Common myeloid progenitor, CD34-positive (primary cell): Measurements from ENCODE around the gene CYP27B1.

Experiments
- CTCF ChIA-PET: fragments of 350-600 bp; sonication (Branson Sonifier 250); formaldehyde crosslinking; loops from one replicate; lab custom pipeline; 2021; ENCODE audit warnings: antibody characterized with exemption; lab: Charles Lee
- POLR2A ChIA-PET: fragments of 350-600 bp; sonication (Branson Sonifier 250); formaldehyde crosslinking; loops from one replicate; lab custom pipeline; 2021; ENCODE audit warnings: antibody characterized with exemption; lab: Charles Lee
- DNase-seq, 3 donors: peaks; one replicate each; pipeline versions ENCODE4 v3.0.0 to v3.0.0-alpha.2; 2013
- H3K27ac ChIP-seq, 2 experiments: 1 replicate in 1 of 2; 2 replicates in 1 of 2; pipeline ENCODE4 v1.7.0; 2013; ENCODE audit warnings: inconsistent platforms in 2 of 2, low read length in 2 of 2, mild to moderate bottlenecking in 2 of 2, low read depth in 1 of 2, moderate library complexity in 1 of 2; ENCODE audit not compliant: severe bottlenecking in 2 of 2, insufficient read depth in 1 of 2, poor library complexity in 1 of 2
- H3K27me3 ChIP-seq, 5 experiments: replicated peaks in 2 of 5; 1 replicate in 3 of 5; 2 replicates in 2 of 5; pipeline versions ENCODE4 v1.6.1 to v1.7.0; 2013; ENCODE audit warnings: low read length in 4 of 5, mild to moderate bottlenecking in 2 of 5, moderate library complexity in 2 of 5, inconsistent platforms in 1 of 5; ENCODE audit not compliant: insufficient read depth in 5 of 5, control insufficient read depth in 4 of 5
- H3K36me3 ChIP-seq, 4 experiments: 1 replicate in 2 of 4; 2 replicates in 2 of 4; pipeline versions ENCODE4 v1.6.1 to v1.7.0; 2013; ENCODE audit warnings: low read length in 3 of 4, control low read depth in 1 of 4, mild to moderate bottlenecking in 1 of 4; ENCODE audit not compliant: control insufficient read depth in 4 of 4, insufficient read depth in 4 of 4
- H3K4me1 ChIP-seq, 4 experiments: 1 replicate in 3 of 4; 2 replicates in 1 of 4; pipeline versions ENCODE4 v1.6.1 to v1.7.1; 2013; ENCODE audit warnings: low read length in 3 of 4, mild to moderate bottlenecking in 3 of 4, control low read depth in 1 of 4, inconsistent platforms in 1 of 4, moderate library complexity in 1 of 4; ENCODE audit not compliant: control insufficient read depth in 4 of 4, insufficient read depth in 4 of 4; ENCODE audit errors: control extremely low read depth in 1 of 4
- H3K4me3 ChIP-seq, 7 experiments: 1 replicate in 4 of 7; 2 replicates in 3 of 7; pipeline versions ENCODE4 v1.5.1 to v1.7.0; 2013; ENCODE audit warnings: mild to moderate bottlenecking in 7 of 7, low read length in 6 of 7, moderate library complexity in 6 of 7, inconsistent platforms in 2 of 7, low read depth in 2 of 7, control low read depth in 1 of 7; ENCODE audit not compliant: insufficient read depth in 4 of 7, control insufficient read depth in 1 of 7; ENCODE audit errors: extremely low read depth in 1 of 7
- H3K9me3 ChIP-seq, 5 experiments: 1 replicate in 4 of 5; 2 replicates in 1 of 5; pipeline versions ENCODE4 v1.6.1 to v1.7.1; 2013; ENCODE audit warnings: low read length in 4 of 5, mild to moderate bottlenecking in 2 of 5, inconsistent platforms in 1 of 5, low read depth in 1 of 5, moderate library complexity in 1 of 5; ENCODE audit not compliant: control insufficient read depth in 4 of 5, insufficient read depth in 2 of 5; ENCODE audit errors: control extremely low read depth in 1 of 5
- WGBS: methylation state at CpG from one replicate; pipeline ENCODE4 v1.1.5; 2013; ENCODE audit not compliant: insufficient coverage; 5-methylcytosine and 5-hydroxymethylcytosine counted together

The CYP27B1 gene

DNA sequence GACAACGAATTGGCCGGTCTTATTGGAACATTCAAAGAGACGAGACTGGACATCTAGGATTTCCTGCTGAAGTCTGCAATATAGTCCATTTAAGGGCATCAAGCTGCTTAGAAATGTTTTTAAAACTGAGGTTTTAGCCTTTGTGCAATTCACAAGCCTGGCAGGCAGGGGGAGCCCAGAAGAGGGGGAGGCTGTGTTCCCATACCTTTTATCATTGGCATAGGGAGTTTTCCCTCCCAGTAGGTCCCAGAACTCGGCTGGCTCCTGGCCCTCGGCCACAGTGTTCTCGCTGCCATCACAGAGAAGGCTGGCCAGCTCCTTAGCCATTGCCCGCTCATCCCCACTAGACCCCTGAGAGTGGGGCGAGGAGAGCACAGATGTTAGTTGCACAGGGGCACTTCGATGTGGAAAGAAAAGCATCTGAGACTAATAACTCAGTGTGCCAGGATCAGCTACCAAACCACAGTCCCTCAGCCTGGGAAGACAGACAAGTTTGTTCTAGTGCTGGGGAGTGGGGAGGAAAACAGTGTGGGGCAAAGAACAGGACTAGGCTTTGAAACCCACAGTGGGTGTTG, 36.5 kb upstream of the CYP27B1 start:
- POLR2A ChIA-PET: no interaction called here
- DNase-seq: peak; percentile 14 to 36 (median 21)
- 76% methylated on average over 9 of the region's 9 CpGs for WGBS

DNA sequence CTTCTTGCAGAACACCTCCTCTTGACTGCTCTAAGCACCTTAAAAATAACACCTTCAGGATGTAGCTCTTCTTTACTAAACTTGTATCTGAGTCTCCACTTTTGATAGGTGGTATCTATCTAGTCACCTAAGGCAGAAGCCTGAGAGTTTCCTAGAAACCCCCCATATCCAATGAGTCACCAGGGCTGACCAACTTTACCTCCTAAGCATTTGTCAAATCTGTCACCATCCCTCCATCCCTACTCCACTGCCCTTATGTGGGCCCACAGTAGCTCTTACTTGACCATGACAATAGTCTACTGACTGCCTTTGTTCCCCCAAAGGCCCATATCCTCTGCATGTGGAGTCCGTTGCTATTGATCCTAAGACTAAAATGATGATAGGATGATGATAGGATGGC, 35.7 kb upstream of the CYP27B1 start:
- H3K4me1 ChIP-seq: peaks cover 0 to 6% (median 0%) of the 10 kb centered on the region in 4 experiments
- no peak overlapping the region for H3K4me3 ChIP-seq
- H3K36me3 ChIP-seq: peaks cover 6 to 43% (median 34%) of the 10 kb centered on the region in 4 experiments
- H3K9me3 ChIP-seq: no peaks in the 10 kb centered on the region
- H3K27ac ChIP-seq: no peak overlapping the region
- CTCF ChIA-PET: interaction anchor here (0.5 to 7.1 kb wide), 23 partner anchors 9 to 218 kb away, joined by 3 to 42 read pairs (median 5); partner anchors contain the start of genes AVIL and TSFM
- no peak for DNase-seq
- POLR2A ChIA-PET: no interaction called here
- H3K27me3 ChIP-seq: no peaks in the 10 kb centered on the region
- WGBS: no CpG with 5 or more reads among the region's 1 CpG

More for the DNA sequence above, 36.5 kb upstream of the CYP27B1 start:
- Histone ChIP-seq H3K4me3 (no peak overlapping the region), H3K27ac (no peak overlapping the region), H3K36me3 (peaks cover 6 to 51% (median 36%) of the 10 kb centered on the region in 4 experiments), H3K27me3 (no peaks in the 10 kb centered on the region), H3K4me1 (no peaks in the 10 kb centered on the region), H3K9me3 (no peaks in the 10 kb centered on the region)
- CTCF ChIA-PET: interaction anchor here (0.9 to 7.1 kb wide), 18 partner anchors 8 to 113 kb away, joined by 3 to 42 read pairs (median 8); partner anchors contain the start of genes AVIL and TSFM

DNA sequence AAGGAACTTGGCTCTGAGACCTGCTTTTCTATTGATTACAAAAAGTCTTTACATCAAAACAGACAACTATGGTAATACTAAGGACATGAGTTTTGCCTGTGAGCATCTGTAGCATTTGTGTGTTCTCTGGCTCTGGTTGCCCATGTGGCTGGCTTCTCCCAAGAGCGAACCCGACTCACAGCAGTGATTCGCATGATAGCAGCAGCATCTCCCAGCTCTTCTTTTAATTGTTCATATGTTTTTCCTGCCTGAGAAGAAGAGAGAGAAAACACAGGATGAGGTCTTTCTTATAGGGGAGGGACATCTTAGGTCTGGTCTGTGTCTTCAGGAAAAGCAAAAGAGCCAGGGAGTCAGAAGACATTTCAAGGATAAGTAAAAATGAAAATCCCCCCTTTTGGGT, 34.1 kb upstream of the CYP27B1 start:
- Histone ChIP-seq H3K27me3 (no peaks in the 10 kb centered on the region), H3K36me3 (peaks cover 14 to 52% (median 35%) of the 10 kb centered on the region in 4 experiments), H3K27ac (no peak overlapping the region), H3K4me1 (peaks cover 0 to 7% (median 0%) of the 10 kb centered on the region in 4 experiments), H3K9me3 (no peaks in the 10 kb centered on the region), H3K4me3 (no peak overlapping the region)
- CTCF ChIA-PET: interaction anchor here (1.2 to 7.1 kb wide), 8 partner anchors 7 to 104 kb away, joined by 5 to 42 read pairs (median 14); partner anchors contain the start of genes AVIL and TSFM
- DNase-seq: no peak
- WGBS: no CpG with 5 or more reads among the region's 3 CpGs
- POLR2A ChIA-PET: no interaction called here

DNA sequence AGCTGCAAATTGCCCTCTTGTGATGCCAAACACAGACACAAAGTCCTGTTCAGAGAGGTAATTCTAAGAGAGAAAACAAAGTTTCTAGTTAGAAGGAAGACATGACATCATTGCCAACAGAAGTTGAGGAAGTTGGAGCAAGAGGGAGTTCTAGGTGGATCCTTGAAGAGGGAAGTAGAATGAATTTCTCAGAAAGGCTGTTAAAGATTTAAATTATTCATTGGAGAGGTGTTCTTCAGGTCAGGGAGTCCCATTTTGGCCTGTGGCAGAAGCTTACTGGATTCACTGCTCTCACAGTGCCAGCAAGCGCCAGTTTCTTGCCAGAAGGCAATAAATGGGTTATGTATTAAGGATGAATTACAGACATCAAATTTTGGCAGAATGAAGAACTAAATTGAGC, 31.1 kb upstream of the CYP27B1 start:
- Histone ChIP-seq H3K27ac (peak overlapping the region in 1 of 2 experiments; percentile 63), H3K4me1 (peaks cover 0 to 7% (median 0%) of the 10 kb centered on the region in 4 experiments), H3K36me3 (peaks cover 23 to 68% (median 54%) of the 10 kb centered on the region in 4 experiments), H3K27me3 (no peaks in the 10 kb centered on the region), H3K4me3 (no peak overlapping the region), H3K9me3 (no peaks in the 10 kb centered on the region)
- ChIA-PET POLR2A (no interaction called here), CTCF (interaction anchor here (0.6 to 7.1 kb wide), 8 partner anchors 9 to 98 kb away, joined by 3 to 41 read pairs (median 4); partner anchors contain the start of gene AVIL)
- WGBS: 100% methylated on average over 1 of the region's 1 CpG
- no peak for DNase-seq

DNA sequence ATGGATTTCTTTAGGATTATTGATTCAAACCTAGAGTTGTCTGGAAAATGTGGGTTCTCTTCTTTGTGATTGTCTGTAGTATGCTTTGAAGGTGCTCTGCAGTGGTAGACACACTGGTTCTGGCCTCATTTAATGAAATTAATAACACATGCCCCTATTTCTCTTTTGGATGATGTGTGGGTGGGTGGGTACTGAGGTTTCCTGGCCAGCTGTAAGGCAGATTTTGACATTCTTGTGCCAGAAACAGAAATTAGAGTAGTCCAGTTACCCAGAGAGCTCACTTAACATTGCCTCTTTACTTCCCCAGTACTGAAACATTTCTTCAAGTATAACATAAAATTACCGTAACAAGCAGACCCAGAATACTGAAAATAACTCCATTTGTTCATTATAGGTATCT, 30.1 kb upstream of the CYP27B1 start:
- H3K4me3 ChIP-seq: no peak overlapping the region
- no peak for DNase-seq
- POLR2A ChIA-PET: no interaction called here
- H3K27ac ChIP-seq: peak overlapping the region in 1 of 2 experiments; percentile 63
- CTCF ChIA-PET: interaction anchor here (0.8 to 7.1 kb wide), 4 partner anchors 10 to 104 kb away, joined by 3 to 41 read pairs (median 5); partner anchors contain the start of gene TSFM
- H3K9me3 ChIP-seq: no peaks in the 10 kb centered on the region
- H3K27me3 ChIP-seq: no peaks in the 10 kb centered on the region
- no CpG with 5 or more reads among the region's 1 CpG for WGBS
- peaks cover 22 to 67% (median 54%) of the 10 kb centered on the region in 4 experiments for H3K36me3 ChIP-seq
- H3K4me1 ChIP-seq: peaks cover 0 to 7% (median 0%) of the 10 kb centered on the region in 4 experiments

DNA sequence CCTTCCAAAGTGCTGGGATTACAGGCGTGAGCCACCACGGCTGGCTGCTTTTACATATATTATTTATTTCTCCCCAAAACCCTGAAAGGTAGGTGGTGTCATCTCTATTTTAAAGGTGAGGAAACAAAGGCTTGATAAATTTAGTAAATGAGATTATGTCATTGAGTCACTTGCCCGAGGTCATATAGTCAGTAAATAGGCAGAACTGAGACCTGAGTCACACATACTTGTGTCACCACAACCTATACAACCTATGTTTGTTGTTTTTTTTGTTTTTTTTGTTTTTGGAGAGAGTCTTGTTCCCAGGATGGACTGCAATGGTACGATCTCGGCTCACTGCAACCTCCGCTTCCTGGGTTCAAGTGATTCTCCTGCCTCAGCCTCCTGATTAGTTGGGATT, 28.5 kb upstream of the CYP27B1 start:
- 97% methylated on average over 3 of the region's 6 CpGs for WGBS
- DNase-seq: no peak
- CTCF ChIA-PET: interaction anchor here (1.7 to 3.6 kb wide), 3 partner anchors 11 to 15 kb away, joined by 5 to 14 read pairs (median 12); partner anchors contain the start of gene TSFM
- H3K4me3 ChIP-seq: no peak overlapping the region
- no peaks in the 10 kb centered on the region for H3K27me3 ChIP-seq
- POLR2A ChIA-PET: no interaction called here
- peaks cover 0 to 7% (median 0%) of the 10 kb centered on the region in 4 experiments for H3K4me1 ChIP-seq
- no peaks in the 10 kb centered on the region for H3K9me3 ChIP-seq
- H3K27ac ChIP-seq: no peak overlapping the region
- peaks cover 24 to 69% (median 49%) of the 10 kb centered on the region in 4 experiments for H3K36me3 ChIP-seq

DNA sequence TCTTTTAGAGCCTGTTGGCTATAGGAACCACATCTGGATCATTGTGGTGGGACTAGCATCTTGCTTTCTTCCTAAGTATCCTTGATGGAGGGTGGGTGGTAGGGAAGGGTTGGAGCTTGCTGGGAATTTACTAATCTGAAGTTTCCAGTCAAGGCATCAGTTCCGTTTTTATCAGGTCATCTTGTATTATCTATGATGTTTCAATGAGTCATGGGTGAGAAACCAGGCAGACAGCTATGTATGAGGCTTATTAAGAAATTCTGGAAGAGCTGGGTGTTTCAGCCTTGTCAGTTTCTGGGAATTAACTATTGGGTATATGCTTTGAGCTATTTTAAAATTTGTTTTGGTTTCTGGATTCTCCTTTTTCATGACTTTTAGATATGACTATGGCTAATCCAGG, 27.0 kb upstream of the CYP27B1 start:
- no peak for DNase-seq
- H3K27ac ChIP-seq: no peak overlapping the region

More for the DNA sequence above, 27.0 kb upstream of the CYP27B1 start:
- WGBS: 71% methylated on average over 1 of the region's 1 CpG
- H3K4me3 ChIP-seq: no peak overlapping the region
- CTCF ChIA-PET: interaction anchor here (1.2 to 3.6 kb wide), 7 partner anchors 9 to 26 kb away, joined by 3 to 19 read pairs (median 5); partner anchors contain the start of genes AVIL and TSFM
- H3K9me3 ChIP-seq: no peaks in the 10 kb centered on the region
- peaks cover 21 to 66% (median 48%) of the 10 kb centered on the region in 4 experiments for H3K36me3 ChIP-seq
- H3K27me3 ChIP-seq: no peaks in the 10 kb centered on the region
- POLR2A ChIA-PET: interaction anchor here (0.6 kb wide), 1 partner anchor 72 kb away, joined by 3 read pairs; no protein-coding TSS in a partner anchor
- H3K4me1 ChIP-seq: peaks cover 0 to 7% (median 0%) of the 10 kb centered on the region in 4 experiments
